HG02623 (cell line): ENCODE data around the gene ZNF28.
"Not testable (repeated sequence)": the region's sequence is repeated elsewhere in the genome, so short reads cannot be mapped to it uniquely, and the experiment has no call there.

Experiments used
- ATAC-seq: cut with Tn5 transposase; IDR thresholded peaks from one replicate; pipeline ENCODE4 v1.9.1; 2021; ENCODE audit warnings: moderate library complexity; ENCODE audit not compliant: unreplicated experiment

Gene ZNF28

DNA sequence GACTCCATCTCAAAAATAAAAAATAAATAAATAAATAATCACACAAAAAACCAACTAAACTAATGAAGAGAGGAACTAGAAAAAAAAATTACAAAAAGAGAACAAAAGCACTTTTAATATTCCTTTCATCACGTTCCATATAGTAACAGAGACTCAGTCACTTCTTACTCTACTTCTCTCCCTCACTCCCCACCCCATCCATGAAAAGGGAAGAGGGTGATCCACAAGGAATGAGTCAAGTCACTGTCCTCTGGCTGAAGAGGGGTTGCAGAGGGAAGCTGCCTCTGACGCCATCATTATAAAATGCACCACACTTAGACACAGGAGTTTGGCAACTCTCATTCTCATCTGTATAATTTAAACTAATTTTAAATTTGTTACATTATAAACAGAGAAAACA, 38.6 kb downstream of the ZNF28 start:
- ATAC-seq: not testable (repeated sequence)

DNA sequence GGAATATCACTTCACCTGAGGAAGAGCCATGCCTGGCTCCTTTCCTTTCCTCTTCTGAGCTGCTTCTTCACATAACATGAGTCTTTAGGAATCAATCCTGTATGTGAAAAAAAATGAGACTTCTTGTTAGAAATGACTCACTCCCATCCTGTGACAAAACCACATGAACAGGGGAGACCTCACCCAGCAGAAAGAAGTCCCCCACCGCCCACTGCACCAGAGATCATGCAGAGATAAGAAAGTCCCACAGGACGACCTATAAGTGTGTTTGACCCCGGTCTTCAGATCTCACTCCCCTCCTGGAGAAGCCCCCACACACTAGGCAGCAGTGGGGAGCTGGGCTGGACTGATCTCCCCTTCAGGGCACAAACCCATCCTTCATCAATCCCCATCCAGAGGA, 42.6 kb downstream of the ZNF28 start:
- no peak for ATAC-seq

DNA sequence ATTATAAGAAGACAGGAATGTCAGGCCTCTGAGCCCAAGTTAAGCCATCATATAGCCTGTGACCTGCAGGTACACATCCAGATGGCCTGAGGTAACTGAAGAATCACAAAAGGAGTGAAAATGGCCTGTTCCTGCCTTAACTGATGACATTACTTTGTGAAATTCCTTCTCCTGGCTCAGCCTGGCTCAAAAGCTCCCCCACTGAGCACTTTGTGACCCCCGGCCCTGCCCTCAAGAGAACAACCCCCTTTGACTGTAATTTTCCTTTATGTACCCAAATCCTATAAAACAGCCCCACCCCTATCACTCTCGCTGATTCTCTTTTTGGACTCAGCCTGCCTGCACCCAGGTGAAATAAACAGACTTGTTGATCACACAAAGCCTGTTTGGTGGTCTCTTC, 65.0 kb downstream of the ZNF28 start:
- ATAC-seq: not testable (repeated sequence)

DNA sequence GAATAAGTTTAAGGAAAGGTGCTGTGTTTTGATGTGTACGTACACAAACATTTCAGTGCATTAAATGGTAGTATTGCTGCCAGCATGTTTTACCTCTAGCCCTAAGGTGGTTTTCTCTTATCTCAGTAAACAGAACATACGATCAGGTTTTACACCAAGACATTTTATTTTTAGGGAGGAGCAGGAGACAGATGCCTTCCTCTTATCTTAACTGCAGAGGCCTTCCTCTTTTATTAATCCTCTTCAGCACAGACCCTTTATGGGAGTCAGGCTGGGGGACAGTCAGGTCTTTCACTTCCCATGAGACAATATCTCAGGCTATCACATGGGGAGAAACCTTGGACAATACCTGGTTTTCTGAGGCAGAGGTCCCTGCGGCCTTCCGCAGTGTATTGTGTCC, 71.7 kb downstream of the ZNF28 start:
- no peak for ATAC-seq

DNA sequence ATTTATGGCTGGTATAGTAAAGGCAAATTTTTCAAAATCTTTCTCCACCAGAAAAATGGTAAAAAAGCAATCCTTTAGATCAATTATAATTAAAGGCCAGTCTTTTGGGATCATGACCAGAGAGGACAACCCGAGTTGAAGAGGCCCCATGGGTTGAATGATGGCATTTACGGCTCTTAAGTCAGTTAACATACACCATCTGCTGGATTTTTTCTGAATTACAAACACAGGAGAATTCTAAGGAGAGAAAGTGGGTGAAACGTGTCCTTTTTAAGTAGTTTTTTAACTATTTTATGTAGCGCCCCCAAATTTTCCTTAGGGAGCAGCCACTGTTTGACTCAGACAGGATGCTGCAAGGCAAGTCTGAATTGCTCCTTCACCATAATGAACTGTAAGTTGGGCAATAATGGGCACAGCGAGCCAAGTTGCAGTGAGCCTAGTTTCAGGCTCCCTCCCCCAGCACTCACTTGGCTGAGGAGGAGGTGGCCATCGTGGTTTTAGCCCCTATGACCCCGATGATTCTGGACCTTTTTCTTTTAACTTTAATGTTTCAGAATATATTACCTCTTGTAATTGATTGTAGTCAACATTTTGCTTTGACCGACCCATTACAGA, 73.0 kb downstream of the ZNF28 start:
- no peak for ATAC-seq
